NT2/D1 (cell line): ENCODE results near the gene RMRP.

Experiments used
- YY1 ChIP-seq: IDR thresholded peaks from 2 replicates; pipeline ENCODE4 v1.6.1; 2011; ENCODE audit not compliant: insufficient read length, insufficient read depth
- ZNF274 ChIP-seq: IDR thresholded peaks from 2 replicates; pipeline ENCODE4 v1.6.1; 2011; ENCODE audit warnings: mild to moderate bottlenecking, low read depth, low read length

DNA sequence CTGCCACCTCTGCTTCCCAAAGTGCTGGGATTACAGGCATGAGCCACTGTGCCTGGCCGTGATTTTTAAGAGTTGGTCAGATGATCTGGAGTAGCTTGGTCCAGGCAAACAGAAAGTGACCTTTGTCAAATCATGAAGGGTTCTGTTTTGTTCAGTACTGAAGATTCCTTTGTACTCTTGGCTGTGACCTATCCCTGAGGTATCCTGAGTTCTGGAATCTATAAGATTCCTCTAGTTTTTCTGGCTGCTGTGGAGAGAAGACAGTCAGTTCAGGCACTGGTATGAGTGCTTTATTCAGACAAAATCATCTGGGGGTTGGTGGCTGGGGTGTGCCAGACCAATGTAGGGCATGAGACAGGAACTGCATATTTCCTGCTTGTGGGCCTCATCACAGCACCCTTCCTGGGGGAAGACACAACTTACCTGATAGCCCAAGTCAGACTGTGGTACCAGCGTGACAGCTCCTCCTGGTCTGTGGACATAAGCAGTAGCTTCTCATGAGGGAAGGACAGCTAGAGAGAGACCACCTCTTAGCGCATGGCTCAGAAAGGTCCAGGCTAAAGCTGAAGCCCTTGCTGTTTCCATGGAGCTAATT, 4.0 kb upstream of the RMRP start:
- no peak for TF ChIP-seq YY1
- no peak for TF ChIP-seq ZNF274
